ENCODE results near the gene OR51D1.

DNA sequence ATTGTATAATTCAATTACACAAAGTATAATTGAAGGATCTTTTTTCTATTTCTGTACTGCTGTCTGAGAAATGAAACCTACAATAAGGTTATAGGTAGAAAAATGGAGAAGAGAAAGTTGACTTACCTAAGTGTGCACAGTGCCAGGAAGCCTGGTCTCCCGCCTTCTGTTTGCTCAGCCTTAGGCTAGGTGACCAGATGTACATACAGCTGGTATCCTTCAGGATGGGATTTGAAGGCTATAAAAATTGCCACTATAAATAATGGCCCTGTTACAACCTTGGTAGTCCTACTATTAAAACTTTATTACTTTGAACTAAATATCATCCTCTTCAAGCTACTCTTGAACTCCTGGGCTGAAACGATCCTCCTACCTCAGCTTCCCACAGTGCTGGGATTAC is 40.7 kb downstream of the OR51D1 start:
- TF ChIP-seq POLR2AphosphoS5 (IDR thresholded peaks at IDR 0.05; ENCODE audit: low read depth) (no peak), CTCF (IDR thresholded peaks at IDR 0.05; ENCODE audit: insufficient read depth, low read length) (no peak), SPI1 (IDR thresholded peaks at IDR 0.05; ENCODE audit: borderline replicate concordance, low read depth) (no peak), REST (IDR thresholded peaks at IDR 0.05; ENCODE audit: insufficient replicate concordance, low read depth) (no peak)
